C4-2B (cell line): ENCODE data around the gene SLFN12L.

Experiments used
- ZFX ChIP-seq: fragments of 450-650 bp; IDR thresholded peaks from 2 replicates; pipeline ENCODE4 v1.6.1; 2017
- TF ChIP-seq, protein P1 (sequence below): fragments of 450-650 bp; conservative IDR thresholded peaks from 2 replicates; pipeline ENCODE4 v1.5.1; 2017; ENCODE audit warnings: mild to moderate bottlenecking

DNA sequence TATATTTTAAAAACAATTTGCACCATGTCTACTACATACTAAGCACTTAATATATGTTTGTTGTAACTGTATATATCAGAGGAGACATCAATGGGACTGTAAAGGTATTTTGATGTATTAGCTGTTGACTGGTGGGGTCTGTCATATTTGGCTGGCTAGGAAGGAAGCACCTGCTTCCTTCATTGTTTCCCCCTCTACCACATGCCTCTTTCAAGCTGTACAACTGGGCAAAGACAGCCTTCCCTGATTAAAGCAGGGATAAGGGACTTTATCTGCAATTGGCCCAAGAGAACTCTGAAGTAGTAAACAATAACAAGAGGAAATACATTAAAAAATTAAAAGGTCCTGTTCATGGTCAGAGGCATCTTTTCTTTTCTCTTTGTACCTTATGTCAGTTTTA lies 5.5 kb upstream of the SLFN12L start:
- TF ChIP-seq, protein P1, sequence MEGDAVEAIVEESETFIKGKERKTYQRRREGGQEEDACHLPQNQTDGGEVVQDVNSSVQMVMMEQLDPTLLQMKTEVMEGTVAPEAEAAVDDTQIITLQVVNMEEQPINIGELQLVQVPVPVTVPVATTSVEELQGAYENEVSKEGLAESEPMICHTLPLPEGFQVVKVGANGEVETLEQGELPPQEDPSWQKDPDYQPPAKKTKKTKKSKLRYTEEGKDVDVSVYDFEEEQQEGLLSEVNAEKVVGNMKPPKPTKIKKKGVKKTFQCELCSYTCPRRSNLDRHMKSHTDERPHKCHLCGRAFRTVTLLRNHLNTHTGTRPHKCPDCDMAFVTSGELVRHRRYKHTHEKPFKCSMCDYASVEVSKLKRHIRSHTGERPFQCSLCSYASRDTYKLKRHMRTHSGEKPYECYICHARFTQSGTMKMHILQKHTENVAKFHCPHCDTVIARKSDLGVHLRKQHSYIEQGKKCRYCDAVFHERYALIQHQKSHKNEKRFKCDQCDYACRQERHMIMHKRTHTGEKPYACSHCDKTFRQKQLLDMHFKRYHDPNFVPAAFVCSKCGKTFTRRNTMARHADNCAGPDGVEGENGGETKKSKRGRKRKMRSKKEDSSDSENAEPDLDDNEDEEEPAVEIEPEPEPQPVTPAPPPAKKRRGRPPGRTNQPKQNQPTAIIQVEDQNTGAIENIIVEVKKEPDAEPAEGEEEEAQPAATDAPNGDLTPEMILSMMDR = no peak
- TF ChIP-seq ZFX = no peak
